GM12864 (cell line): ENCODE results near the gene UBA5.

Experiments used
- DNase-seq: peaks from one replicate; pipeline ENCODE4 v3.0.0-alpha.2; 2011; ENCODE audit warnings: low read depth
- H3K4me3 ChIP-seq: 2 replicates; pipeline ENCODE4 v1.5.1; 2011; ENCODE audit warnings: mild to moderate bottlenecking, low read depth, low read length, control low read depth
- CTCF ChIP-seq: IDR thresholded peaks from 2 replicates; pipeline ENCODE4 v1.5.1; 2011; ENCODE audit warnings: low read depth, mild to moderate bottlenecking, moderate library complexity, low read length, control low read depth, inconsistent platforms; ENCODE audit errors: missing control alignments

The UBA5 gene

GRCh38 chr3:132722165-132723023 is 62.3 kb downstream of the UBA5 start, which contains the start of gene NPHP3:
Gene NPHP3, minus strand, starts transcription at chr3:132722409. Its CDS starts 54 bp downstream, at chr3:132722355.
- peak within 1 kb of the TSS; percentile 95 for H3K4me3 ChIP-seq
- peak; percentile 82 for DNase-seq
- no peak for TF ChIP-seq CTCF

GRCh38 chr3:132723024-132723950 is 63.2 kb downstream of the UBA5 start:
- no peak for TF ChIP-seq CTCF
- DNase-seq = no peak
- peak overlapping the region; percentile 88 for H3K4me3 ChIP-seq

GRCh38 chr3:132726341-132726823 is 66.3 kb downstream of the UBA5 start:
- DNase-seq = no peak
- no peak overlapping the region for H3K4me3 ChIP-seq
- TF ChIP-seq CTCF = peak; percentile 56
